Hypothalamus (tissue), 51 donors: ENCODE data around the gene DNAH17.

Experiments
- DNase-seq, 51 donors: peaks; one replicate each; lab custom pipeline; 2025; lab: John Stamatoyannopoulos, UW

DNAH17 gene

GRCh38 chr17:78437508-78438169 is 139.6 kb downstream of the DNAH17 start:
- DNase-seq: no peak

- DNase-seq: no peak
Observed at GRCh38 chr17:78435330-78436005, 141.7 kb downstream of the DNAH17 start.

GRCh38 chr17:78434455-78435329 is 142.5 kb downstream of the DNAH17 start:
- no peak for DNase-seq

- no peak for DNase-seq
Observed at GRCh38 chr17:78433780-78434335, 143.3 kb downstream of the DNAH17 start.

GRCh38 chr17:78433013-78433727 is 144.0 kb downstream of the DNAH17 start:
- no peak for DNase-seq

- DNase-seq: peak in 45 of 51 donors; percentile 5 to 86 (median 64)
Observed at GRCh38 chr17:78432226-78433012, 144.8 kb downstream of the DNAH17 start.

GRCh38 chr17:78431692-78431958 is 145.6 kb downstream of the DNAH17 start:
- DNase-seq: no peak

- no peak for DNase-seq
Observed at GRCh38 chr17:78430892-78431691, 146.1 kb downstream of the DNAH17 start.

- no peak for DNase-seq
Observed at GRCh38 chr17:78429618-78429995, 147.6 kb downstream of the DNAH17 start.

GRCh38 chr17:78428836-78429617 is 148.2 kb downstream of the DNAH17 start:
- no peak for DNase-seq

- DNase-seq: no peak
Observed at GRCh38 chr17:78428025-78428575, 149.1 kb downstream of the DNAH17 start.

GRCh38 chr17:78427140-78427539 is 150.1 kb downstream of the DNAH17 start:
- DNase-seq: peak in 3 of 51 donors; percentile 13 to 22 (median 16)

- DNase-seq: peak in 22 of 51 donors; percentile 19 to 71 (median 41)
Observed at GRCh38 chr17:78426293-78426879, 150.8 kb downstream of the DNAH17 start.

- no peak for DNase-seq
Observed at GRCh38 chr17:78425429-78425828, 151.8 kb downstream of the DNAH17 start.

- DNase-seq: no peak
Observed at GRCh38 chr17:78423961-78424675, 153.1 kb downstream of the DNAH17 start.

GRCh38 chr17:78422872-78423588 is 154.2 kb downstream of the DNAH17 start:
- no peak for DNase-seq
